Non-pigmented ciliary epithelial cell (primary cell): ENCODE measurements around the gene CACNG6.

Source experiments
- DNase-seq: peaks from one replicate; pipeline ENCODE4 v3.0.0-alpha.2; 2010; ENCODE audit warnings: low read depth

CACNG6 gene

DNA sequence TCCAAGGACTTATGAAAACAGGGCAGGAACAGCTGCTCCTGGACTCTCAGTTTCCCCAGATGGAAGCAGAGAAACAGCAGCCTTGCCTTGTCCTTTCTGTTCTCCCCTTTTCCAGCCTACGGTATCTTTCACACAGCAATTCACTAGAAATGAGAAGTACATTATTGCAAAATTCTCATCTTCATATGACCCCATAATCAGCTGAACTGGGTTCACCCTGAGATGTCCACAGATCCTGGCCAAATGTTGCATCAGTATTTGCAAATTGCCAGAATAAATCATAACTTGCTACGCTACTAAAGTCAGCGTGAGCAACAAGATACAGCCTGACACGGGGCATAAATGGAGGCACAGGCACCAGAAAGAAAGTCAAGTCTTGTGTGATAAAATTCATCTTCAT lies 56.2 kb downstream of the CACNG6 start:
- DNase-seq, result no peak
